HT1080 (cell line): ENCODE results near the gene GPR68. TPM values are rescaled to one million over a fixed set of nuclear protein-coding genes. Genes with fewer than 3 reads are reported as not detected.
"Not testable (repeated sequence)": the region's sequence is repeated elsewhere in the genome, so short reads cannot be mapped to it uniquely, and the experiment has no call there.

ENCODE experiments used
- DNase-seq: peaks from one replicate; pipeline ENCODE4 v3.0.0-alpha.2; 2015; ENCODE audit warnings: low read depth
- total RNA-seq: library from RNA; depleted of rRNA; stranded (reverse); fragments of >200 nt; shearing (Covaris generic); gene quantifications from 2 replicates; pipeline ENCODE4 v1.2.3, GENCODE V29; 2014

Gene GPR68
- total RNA-seq, 1 experiment from 2014 or later, result 2.3 TPM

DNA sequence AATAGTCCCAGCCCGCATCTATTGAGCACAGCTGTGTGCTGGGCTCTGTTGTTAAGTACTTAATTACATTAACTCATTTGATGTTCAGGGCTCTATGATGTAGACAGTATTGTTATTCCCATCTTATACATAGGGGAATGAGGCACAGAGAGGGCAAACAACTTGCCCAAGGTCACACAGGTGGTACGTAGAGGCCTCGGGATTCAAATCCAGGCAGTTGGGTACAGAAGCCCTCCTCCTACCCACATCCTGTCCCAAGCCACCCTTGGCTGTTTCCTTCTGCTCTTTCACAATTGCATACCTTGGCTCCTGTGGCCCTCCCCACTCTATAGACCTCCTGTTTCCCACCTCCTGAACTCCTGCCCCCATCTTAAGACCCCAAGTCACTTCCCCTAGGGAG lies 10.0 kb upstream of the GPR68 start:
- no peak for DNase-seq

DNA sequence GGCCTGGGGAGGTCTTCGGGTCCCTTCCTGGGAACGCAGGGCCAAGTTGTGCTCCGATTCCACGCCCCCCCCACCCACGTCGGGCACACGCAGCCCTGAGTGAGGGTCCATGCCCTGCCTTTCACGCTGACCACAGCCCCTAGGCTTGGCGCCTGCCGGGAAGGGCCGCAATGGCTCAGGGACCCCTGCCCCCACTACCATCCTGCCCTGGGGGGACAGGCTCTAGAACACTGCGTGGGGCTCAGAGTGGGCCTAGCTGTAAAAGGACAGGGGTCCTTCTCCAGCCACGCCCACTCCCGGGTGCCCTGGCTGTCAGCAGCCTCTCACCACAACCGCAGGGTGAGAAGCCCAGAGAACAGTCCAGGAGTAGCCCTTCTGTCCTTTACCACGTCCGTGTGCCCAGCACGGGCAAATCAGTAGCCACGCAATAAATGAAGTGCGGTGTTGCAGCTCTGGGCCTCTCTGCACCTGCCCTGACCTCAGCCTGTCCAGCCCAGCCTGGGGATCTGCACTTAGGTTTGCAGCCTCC lies 9.4 kb upstream of the GPR68 start:
- no peak for DNase-seq

DNA sequence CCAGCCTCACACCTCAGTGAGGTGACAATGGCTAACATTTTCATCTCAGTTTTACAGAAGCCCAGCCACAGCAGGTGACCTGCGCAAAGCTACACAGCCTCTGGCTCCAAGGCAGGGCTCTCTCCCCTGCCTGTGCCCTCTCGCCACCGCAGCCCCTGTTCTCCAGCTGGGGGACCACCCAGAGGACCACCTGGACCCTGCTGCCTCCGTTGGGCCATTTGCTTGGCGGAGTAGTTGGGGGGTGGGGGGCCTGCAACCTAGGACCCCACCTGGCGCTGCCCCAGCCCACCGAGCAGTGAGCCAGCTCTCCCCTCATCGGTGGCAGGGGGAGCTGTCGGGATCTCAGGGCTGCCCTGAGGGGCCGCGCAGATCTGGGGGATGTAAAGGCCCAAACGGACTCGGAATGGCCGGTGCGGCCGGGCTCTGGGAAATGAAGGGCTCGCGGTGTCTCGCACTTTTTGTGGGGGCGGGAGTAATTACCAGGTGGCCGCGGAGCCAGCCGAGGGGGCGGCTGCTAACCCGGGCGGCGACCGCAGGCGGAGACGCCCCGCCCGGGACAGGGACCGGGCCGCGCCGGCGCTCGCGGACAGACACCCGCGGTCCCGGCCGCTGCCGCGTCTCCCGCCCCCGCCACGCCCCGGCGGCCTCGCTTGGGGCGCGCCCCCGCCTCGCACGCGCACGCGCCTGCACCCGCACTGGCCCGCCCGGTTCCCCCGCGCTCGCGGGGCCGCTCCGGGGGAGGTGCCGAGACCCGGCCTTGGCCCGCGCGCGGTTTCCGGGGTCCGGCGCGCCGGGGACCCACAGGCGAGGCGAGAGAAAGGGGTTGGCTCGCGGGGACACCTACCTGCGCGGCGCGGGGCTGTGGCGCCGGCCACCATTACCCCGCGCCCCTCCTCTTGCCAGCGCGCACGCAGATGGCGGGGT lies 8.6 kb upstream of the GPR68 start:
- no peak for DNase-seq

DNA sequence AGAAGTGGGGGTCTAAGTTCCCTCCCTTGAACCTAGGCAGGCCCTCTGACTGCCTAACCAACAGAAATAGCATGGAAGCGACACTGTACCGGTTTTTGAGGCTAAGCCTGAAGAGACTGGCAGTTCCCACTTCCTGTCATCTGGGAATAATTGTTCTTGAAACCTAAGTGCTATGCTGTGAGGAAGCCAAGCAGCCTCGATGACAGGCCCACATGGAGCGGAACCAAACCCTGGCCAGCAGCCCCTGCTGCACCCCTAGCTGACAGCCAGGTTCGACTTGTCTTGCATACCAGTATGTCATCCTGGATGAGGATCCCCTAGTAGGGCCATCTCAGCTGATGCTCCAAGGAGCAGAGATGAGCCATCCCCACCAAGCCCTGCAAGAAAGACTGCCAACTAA lies 6.4 kb upstream of the GPR68 start:
- DNase-seq, result no peak

DNA sequence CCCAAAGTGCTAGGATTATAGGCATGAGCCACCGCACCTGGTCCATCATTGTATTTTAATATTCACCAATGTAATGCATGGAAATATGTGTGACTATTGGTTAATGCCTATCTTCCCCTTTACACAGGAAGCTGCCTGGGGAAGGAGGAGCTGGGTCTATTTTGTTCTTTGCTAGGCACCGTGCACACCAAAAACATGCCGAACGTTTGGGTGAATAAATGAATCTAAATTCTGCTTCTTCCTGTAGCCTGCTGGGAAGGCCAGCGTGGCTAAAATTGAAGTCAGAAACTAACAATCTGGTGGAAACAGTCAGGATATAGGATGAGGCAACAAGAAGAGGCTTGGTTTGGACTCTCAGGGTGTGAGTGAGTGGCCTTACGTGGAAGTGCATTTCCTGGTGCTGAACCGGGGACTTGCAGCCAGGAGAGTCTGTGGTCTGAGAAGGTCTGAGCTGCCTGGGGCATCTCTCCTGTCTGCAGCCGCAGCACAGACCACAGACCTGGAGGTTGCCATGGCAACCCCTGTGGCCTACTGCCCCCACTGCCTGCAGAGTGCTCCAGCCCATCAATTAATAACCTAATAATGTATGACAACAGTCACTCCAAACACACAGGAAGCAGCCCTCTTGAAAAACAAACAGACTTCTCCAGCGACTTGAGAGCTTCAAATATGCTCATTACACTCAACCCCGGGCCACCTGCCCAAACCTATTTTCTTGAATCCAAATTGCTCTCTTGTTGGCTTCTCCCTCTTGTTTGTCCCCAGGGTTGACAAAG lies 5.5 kb upstream of the GPR68 start:
- DNase-seq, result peak; percentile 88

DNA sequence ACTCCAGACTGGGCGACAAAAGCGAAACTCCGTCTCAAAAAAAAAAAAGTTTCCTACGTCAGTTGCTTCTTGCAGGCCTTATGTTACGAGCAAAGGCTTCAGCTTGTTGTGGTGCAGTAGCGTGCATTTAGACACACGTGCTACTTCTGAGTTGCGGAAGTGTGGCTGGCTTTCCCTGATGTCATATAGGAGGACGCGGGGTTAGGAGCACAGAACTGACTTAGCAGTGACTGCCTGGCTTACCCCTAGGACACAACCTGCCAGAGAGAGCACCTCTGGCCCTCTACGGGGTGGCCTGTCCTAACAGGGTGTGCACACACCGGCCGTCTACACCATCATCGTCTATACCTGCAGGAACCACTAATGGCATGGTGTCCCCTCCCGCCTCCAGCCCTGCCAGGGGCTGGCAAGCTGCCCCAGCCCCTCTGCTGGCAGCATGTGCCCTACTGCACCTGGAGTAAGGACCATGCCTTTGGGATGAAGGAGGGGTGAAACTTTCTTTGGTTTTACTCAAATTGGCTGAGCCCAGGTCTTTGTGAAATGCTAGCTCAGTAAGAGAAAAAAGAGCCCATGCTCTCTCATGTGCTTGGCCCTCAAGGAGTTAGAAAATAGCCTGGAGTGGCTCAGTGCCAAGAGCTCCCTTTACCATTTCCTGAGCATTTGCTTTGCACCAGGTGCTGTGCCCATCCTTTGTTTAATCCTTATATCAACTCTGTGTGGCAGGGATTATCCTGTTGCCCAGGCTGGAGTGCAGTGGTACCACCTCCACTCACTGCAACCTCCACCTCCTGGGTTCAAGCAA lies 1.7 kb upstream of the GPR68 start:
- DNase-seq, result no peak

DNA sequence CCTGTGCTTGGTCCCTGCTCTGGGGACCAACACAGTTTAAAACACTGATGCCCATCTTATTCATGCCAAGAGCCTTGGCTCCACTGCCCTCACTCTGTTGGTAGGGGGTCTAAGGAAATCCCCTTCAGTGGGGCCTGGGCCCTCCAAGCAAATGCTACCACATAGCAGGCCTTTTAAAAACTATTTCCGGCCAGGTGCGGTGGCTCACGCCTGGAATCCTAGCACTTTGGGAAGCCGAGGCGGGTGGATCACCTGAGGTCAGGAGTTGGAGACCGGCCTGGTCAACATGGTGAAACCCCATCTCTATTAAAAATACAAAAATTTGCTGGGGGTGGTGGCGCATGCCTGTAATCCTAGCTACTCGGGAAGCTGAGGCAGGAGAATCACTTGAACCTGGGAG lies 1.1 kb upstream of the GPR68 start:
- not testable (repeated sequence) for DNase-seq

DNA sequence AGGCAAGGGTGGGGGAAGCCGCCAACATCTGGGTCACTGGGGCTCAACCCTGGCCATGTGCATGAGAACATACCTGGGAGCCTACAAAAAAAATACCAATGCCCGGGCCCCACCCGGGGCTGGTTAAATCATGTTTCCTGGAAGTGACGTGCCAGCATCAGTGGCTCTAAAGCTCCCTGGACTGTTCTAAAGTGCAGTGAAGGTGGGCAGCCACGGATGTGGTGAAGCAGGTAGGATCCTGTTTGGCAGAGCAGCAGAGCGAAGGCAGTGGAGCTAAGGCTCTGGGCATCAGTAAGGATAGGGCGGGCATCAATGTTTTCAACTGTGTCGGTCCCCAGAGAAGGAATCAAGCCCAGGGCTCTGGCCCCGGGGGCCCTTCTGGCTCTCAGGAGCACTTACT lies 525 bp upstream of the GPR68 start:
- DNase-seq, result no peak

DNA sequence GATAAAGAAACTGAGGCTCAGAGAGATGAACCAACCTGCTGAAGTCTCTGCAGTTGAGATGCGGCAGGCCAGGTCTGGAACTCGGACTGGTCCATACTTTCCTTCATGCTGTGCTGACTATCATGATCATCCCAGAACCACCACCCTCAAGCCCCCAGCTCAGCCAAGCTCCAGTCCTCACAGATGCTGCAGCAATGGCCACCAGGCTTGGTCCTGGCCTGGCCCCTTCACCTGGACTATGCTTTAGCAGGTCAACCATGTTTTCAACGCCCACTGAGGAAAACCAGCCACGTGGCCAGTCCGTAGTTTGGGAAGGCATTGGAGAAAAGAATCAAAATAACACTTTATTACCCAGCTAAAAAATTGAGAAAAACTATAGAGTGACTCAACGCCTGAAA lies 1.4 kb downstream of the GPR68 start:
- DNase-seq, result no peak

DNA sequence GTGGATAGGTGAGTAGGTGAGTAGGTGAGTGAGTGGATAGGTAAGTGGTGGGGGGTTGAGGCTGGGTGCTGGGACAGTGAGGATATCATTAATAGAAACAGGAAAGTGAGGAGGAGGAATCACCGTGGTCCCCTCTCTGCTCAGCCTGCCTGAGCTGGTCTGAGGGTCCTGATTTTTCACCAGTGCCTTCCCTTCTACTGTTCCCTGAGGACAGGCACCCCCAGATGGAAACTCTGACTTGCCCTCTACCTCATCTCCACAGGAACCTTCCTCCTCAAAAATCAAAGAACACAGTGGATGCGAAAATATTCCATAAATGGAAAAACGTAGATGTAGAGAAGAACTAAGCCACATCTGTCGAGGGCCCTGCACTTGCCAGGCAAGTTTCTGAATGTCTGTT lies 1.9 kb downstream of the GPR68 start:
- no peak for DNase-seq

DNA sequence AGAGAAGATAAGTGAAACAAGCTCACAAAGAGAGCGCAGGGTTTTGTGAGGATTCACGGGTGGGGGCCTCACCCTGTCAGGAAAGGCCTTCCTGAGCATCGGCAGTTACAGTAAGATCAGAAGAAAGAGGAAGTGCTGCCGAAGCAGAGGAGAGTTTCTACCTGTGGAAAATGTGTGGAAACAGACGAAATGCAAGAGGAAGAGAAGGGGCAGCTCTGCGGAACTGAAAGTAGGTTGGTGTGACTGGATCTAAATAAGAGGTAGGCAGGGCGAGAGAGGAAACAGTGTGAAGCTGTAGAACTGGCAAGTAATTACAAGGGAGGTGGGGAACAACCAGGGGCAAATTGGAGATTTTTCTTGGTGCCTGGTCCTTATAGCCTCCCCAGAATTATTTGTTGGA lies 2.6 kb downstream of the GPR68 start:
- no peak for DNase-seq

DNA sequence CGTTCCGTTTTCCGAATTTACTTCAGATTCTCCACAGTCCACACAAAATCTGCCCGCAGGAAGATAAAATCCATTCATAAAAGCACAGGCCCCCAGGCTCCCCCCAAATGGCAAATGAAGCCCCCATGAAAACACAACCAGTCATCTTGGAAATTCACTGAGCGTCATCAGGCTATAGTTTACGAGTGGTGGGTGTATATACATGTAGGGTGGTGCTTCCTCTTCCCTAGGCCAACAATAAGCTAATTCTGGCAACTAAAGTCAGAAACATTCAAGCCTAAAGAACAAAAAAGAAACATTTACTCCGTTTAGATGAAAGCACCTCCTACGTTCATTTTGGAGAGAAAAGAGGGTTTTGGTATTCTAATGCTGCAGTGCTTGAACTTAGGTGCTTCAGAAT lies 5.8 kb downstream of the GPR68 start:
- DNase-seq, result no peak

DNA sequence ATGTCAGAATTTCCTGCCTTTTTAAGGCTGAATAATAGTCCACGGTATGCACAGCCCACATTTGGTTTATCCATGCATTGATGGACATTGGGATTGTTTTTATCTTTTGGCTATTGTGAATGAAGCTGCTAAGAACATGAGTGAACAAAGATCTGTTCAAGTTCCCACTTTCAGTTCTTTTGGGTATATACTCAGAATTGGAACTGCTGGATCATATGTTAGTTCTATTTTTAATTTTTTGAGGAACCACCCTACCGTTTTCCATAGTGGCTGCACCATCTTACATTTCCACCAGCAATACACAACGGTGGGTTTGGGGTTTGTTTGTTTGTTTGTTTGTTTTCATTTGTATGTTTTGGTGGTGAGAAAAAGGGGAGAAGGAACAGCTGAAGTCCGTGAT lies 6.4 kb downstream of the GPR68 start:
- no peak for DNase-seq

DNA sequence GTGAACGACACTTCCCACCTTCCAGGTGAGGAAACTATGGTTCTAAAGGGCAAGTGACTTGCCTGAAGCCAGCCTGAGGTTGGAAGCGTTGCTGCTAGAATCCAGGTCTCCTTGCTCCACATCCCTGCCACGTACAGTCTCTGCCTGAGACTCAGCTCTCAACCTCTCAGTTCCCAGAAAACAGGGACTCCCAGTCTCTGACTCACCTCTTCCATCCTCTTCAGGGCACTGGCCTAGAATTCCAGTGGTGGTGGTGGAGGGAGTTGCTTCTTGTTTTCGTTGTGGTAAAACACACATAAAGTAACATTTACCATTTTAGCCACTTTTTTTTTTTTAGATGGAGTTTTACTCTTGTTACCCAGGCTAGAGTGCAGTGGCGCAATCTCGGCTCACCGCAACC lies 7.3 kb downstream of the GPR68 start:
- DNase-seq, result peak; percentile 90

DNA sequence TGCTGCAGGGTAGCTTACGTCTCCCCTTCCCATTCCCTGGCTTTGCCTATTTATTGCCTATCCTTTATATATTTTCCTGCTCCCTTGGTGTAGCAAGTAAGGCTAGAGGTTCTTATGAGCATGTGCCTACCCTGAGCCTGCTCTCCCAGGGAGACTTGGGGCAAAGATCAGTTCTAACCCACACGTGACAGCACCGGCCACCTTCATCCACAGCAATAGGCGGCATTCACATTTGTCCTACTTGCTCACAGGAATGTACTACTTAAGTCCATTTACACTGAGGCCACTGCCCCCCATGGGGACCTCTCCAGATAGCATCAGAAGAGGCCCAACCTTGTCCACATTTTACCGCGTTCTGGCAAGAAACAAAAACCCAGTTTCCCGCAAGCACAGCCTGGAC lies 8.7 kb downstream of the GPR68 start:
- no peak for DNase-seq

DNA sequence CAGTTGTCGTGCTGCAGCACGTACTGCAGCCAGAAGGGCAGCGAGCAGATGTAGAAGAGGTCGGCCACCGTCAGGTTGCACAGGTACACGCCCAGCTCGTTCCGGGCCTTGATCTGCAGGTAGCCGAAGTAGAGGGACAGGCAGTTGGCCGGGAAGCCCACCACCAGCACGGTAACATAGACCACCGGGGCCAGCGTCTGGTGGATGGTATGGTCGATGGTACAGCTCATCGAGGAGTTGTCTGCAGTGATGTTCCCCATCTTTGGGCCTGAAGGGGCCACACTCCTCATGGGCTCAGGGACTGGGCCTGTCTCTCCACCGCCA lies 9.8 kb downstream of the GPR68 start:
- DNase-seq, result no peak

DNA sequence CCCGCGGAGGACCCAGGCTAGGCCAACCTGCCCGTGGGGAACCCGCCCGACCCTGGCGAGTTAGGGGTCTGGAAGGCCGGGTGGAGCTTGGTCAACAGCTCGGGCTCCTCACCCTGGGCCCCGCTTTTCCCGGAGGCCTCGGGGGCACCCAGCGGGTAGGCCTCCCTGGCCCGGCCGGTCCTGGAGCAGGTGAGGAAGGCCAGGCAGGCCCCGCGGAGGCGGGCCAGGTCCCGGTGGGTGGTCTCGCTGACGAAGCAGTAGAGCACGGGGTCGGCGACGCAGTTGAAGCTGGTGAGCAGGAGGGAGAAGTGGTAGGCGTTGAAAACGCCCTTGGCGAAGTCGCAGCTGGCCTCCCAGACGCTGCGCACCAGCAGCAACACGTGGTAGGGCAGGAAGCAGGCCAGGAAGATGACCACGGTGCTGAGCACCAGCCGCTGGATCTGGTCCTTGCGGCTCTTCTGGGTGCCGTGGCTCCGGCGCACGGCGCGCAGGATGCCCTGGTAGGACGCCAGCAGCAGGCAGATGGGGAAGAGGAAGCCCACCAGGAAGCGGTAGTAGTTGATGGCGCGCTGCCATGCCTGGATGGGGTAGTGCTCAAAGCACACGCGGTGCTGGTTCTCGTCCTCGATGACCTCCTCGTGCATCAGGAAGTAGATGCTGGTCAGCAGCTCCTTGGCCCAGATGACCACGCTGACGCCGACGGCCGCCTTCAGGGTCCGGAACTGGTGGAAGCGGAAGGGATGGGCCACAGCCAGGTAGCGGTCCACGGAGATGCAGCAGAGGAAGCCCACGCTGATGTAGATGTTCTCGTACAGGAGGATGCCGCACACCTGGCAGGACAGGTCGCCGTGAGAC lies 10.3 kb downstream of the GPR68 start:
- no peak for DNase-seq

DNA sequence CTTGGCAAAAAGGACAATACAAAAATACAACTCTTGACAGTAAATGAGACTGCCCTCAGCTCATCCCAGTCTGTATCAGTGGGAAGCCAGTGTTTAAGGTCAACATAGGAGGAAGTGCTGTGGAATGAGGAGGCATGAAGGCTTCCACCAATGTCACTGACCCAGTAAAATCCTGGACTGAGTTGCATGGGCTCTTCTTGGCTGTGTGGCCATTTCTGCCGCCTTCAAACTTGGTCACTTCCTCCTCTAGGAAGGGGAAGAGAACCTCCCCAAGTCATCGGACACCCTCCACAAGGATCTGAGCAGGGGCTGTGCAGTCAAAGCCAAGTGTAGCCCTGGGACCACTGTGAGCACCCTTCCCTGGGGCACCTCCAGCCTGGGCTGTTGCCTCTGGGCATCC lies 11.9 kb downstream of the GPR68 start:
- DNase-seq, result no peak

DNA sequence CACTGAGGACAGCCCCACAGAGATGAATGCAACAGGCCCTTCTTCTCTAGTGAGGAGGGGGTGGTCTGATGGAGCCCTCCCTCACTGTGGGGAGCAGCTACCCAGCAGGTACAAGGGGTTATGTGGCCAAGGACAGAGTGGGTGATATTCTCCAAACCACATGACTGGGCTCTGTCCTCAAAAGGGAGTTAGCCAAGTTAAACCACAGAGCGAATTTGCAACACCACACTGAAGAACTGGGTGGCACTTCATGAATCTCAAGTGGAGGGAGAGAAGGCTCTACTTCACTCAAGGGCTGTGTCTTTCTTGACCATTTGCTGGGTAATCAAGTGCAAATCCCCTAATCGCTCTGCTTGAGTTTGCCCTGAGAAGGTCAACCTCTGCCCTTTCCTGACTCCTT lies 12.5 kb downstream of the GPR68 start:
- no peak for DNase-seq

DNA sequence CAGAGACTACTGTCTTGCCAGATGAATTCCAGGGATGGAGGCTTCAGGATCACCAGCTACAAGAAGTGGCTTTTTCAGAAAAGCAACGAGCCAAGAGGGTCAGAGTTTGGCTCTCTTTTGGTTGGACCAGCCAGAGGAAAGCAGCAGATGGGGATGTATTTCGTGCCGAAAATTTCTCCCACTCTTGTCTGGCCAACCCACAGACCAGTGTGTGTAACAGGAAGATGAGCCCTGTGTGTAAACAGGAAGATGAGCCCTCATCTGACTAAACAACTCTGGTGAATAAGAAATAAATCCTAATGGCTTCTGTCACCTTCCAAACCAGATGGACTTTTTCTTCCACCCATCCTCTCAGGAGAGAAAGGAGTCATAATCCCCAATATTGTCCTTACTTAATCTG lies 13.1 kb downstream of the GPR68 start:
- DNase-seq, result no peak
